Osteoblast (primary cell): ENCODE results near the gene SLC25A30. TPM values are rescaled to one million over a fixed set of nuclear protein-coding genes. Genes with fewer than 3 reads are reported as not detected.
"Not testable (repeated sequence)": the region's sequence is repeated elsewhere in the genome, so short reads cannot be mapped to it uniquely, and the experiment has no call there.

Source experiments
- DNase-seq: peaks from one replicate; pipeline ENCODE4 v3.0.0; 2011; ENCODE audit warnings: low spot score, mixed read lengths; ENCODE audit not compliant: insufficient read length; ENCODE audit errors: missing footprints
- H2AFZ ChIP-seq: 2 replicates; pipeline ENCODE4 v1.6.0; 2011; ENCODE audit warnings: mild to moderate bottlenecking, low read length
- H3K27ac ChIP-seq: 2 replicates; pipeline ENCODE4 v1.5.1; 2011; ENCODE audit warnings: mild to moderate bottlenecking, low read depth, low read length, moderate library complexity
- H3K27me3 ChIP-seq: 2 replicates; pipeline ENCODE4 v1.6.0; 2012; ENCODE audit warnings: mild to moderate bottlenecking, control low read depth, inconsistent platforms, low read length, moderate library complexity; ENCODE audit not compliant: insufficient read depth
- H3K36me3 ChIP-seq: 2 replicates; pipeline ENCODE4 v1.5.1; 2011; ENCODE audit warnings: mild to moderate bottlenecking, low read length, control low read depth, moderate library complexity; ENCODE audit not compliant: insufficient read depth
- H3K4me1 ChIP-seq: 2 replicates; pipeline ENCODE4 v1.5.1; 2011; ENCODE audit warnings: mild to moderate bottlenecking, low read length, control low read depth, moderate library complexity; ENCODE audit not compliant: insufficient read depth
- H3K4me2 ChIP-seq: 2 replicates; pipeline ENCODE4 v1.6.0; 2011; ENCODE audit warnings: mild to moderate bottlenecking, low read length; ENCODE audit not compliant: insufficient read depth
- H3K4me3 ChIP-seq: fragments of 200-600 bp; sonication (generic); 3 replicates; pipeline ENCODE4 v1.5.1; 2012; ENCODE audit warnings: mild to moderate bottlenecking, low read length, inconsistent platforms; ENCODE audit not compliant: insufficient read depth
- H3K79me2 ChIP-seq: 2 replicates; pipeline ENCODE4 v1.6.0; 2012; ENCODE audit warnings: mild to moderate bottlenecking, low read length, control low read depth, inconsistent platforms; ENCODE audit not compliant: insufficient read depth
- H3K9me3 ChIP-seq: 2 replicates; pipeline ENCODE4 v1.5.1; 2011; ENCODE audit warnings: low read depth, low read length, control low read depth
- H4K20me1 ChIP-seq: 2 replicates; pipeline ENCODE4 v1.6.0; 2012; ENCODE audit warnings: mild to moderate bottlenecking, low read length, control low read depth; ENCODE audit not compliant: insufficient read depth
- CTCF ChIP-seq: IDR thresholded peaks from 2 replicates; pipeline ENCODE4 v1.5.1; 2011; ENCODE audit warnings: mild to moderate bottlenecking, low read depth, low read length, moderate library complexity; ENCODE audit errors: extremely low read depth
- total RNA-seq: library from RNA; depleted of rRNA; stranded (reverse); fragments of >200 nt; gene quantifications from 2 replicates; pipeline ENCODE4 v1.2.3, GENCODE V29; 2012

Gene SLC25A30
- total RNA-seq, 1 donor, result 11.2 TPM

- Histone ChIP-seq H3K4me3 (no peak overlapping the region), H3K27ac (no peak overlapping the region), H3K4me2 (no peak overlapping the region), H3K4me1 (peaks cover 11% of the 10 kb centered on the region), H2AFZ (no peak overlapping the region), H3K9me3 (no peaks in the 10 kb centered on the region), H3K79me2 (no peaks in the 10 kb centered on the region), H4K20me1 (no peaks in the 10 kb centered on the region), H3K27me3 (no peaks in the 10 kb centered on the region), H3K36me3 (peaks cover 10% of the 10 kb centered on the region)
- DNase-seq, result no peak
- TF ChIP-seq CTCF, result no peak
Measured at GRCh38 chr13:45391926-45392325, 26.2 kb downstream of the SLC25A30 start.

- H3K27ac ChIP-seq, H3K4me3 ChIP-seq, DNase-seq, H3K27me3 ChIP-seq, H3K4me2 ChIP-seq, H2AFZ ChIP-seq, H4K20me1 ChIP-seq, H3K4me1 ChIP-seq, H3K9me3 ChIP-seq, H3K79me2 ChIP-seq: not testable (repeated sequence)
- peaks cover 13% of the 10 kb centered on the region for H3K36me3 ChIP-seq
Measured at GRCh38 chr13:45391128-45391527, 27.0 kb downstream of the SLC25A30 start.

- not testable (repeated sequence) for H3K27me3 ChIP-seq, H2AFZ ChIP-seq, H4K20me1 ChIP-seq, H3K9me3 ChIP-seq, H3K4me3 ChIP-seq, H3K79me2 ChIP-seq, DNase-seq, H3K27ac ChIP-seq, H3K4me2 ChIP-seq, H3K4me1 ChIP-seq
- peaks cover 13% of the 10 kb centered on the region for H3K36me3 ChIP-seq
Measured at GRCh38 chr13:45390348-45390747, 27.8 kb downstream of the SLC25A30 start.

- Histone ChIP-seq H3K36me3 (peaks cover 24% of the 10 kb centered on the region), H2AFZ (no peak overlapping the region), H3K4me2 (no peak overlapping the region), H3K4me1 (no peaks in the 10 kb centered on the region), H3K27ac (no peak overlapping the region), H3K4me3 (no peak overlapping the region), H3K79me2 (no peaks in the 10 kb centered on the region), H3K27me3 (no peaks in the 10 kb centered on the region), H3K9me3 (no peaks in the 10 kb centered on the region), H4K20me1 (no peaks in the 10 kb centered on the region)
- no peak for TF ChIP-seq CTCF
- DNase-seq, result no peak
Measured at GRCh38 chr13:45388664-45389063, 29.5 kb downstream of the SLC25A30 start.

- H2AFZ ChIP-seq, H3K9me3 ChIP-seq, H4K20me1 ChIP-seq, H3K4me2 ChIP-seq, H3K4me3 ChIP-seq, DNase-seq, H3K27me3 ChIP-seq, H3K79me2 ChIP-seq, H3K27ac ChIP-seq, H3K4me1 ChIP-seq: not testable (repeated sequence)
- peaks cover 22% of the 10 kb centered on the region for H3K36me3 ChIP-seq
Measured at GRCh38 chr13:45386892-45387575, 31.1 kb downstream of the SLC25A30 start.
